ENCODE results near the gene MZF1. TPM values are rescaled to one million over a fixed set of nuclear protein-coding genes. Genes with fewer than 3 reads are reported as not detected.

Gene MZF1
- total and polyA plus RNA-seq, 9 of the 15 experiments (the other 6 are each of a cell fraction or from before 2014, with no cell fraction given): 0.31 to 29.3 (median 11.5) TPM

GRCh38 chr19:58575183-58576041 lies 2.3 kb upstream of the MZF1 start (continued):
- peak; percentile 68; the same call in 1 of the 2 replicates for TF ChIP-seq ZNF407 (IDR thresholded peaks at IDR 0.05; ENCODE audit: low read depth)
- TF ChIP-seq EWSR1 (IDR thresholded peaks at IDR 0.05; ENCODE audit: borderline replicate concordance, low read depth, partially characterized antibody): no peak
- no peak for TF ChIP-seq ZNF445 (CRISPR knock-in tag; IDR thresholded peaks at IDR 0.05; ENCODE audit: low read depth)
- TF ChIP-seq SRSF9 (IDR thresholded peaks at IDR 0.05; ENCODE audit: borderline replicate concordance, low read depth, low read length): no peak
- peak; percentile 96 for TF ChIP-seq CXXC5 (CRISPR knock-in tag; IDR thresholded peaks at IDR 0.05)
- TF ChIP-seq KLF10 (CRISPR knock-in tag; IDR thresholded peaks at IDR 0.05): no peak
- peak; percentile 49 for TF ChIP-seq TBP (optimal IDR thresholded peaks at IDR 0.05; ENCODE audit: low read depth, low read length)
- TF ChIP-seq SP2 (IDR thresholded peaks at IDR 0.05; ENCODE audit: extremely low read depth, low read depth, low read length, poor library complexity, severe bottlenecking): no peak
- TF ChIP-seq ZC3H4 (CRISPR knock-in tag; IDR thresholded peaks at IDR 0.05; ENCODE audit: borderline replicate concordance): no peak
- no peak for TF ChIP-seq ARNT (IDR thresholded peaks at IDR 0.05)
- no peak for TF ChIP-seq TEAD1 (CRISPR knock-in tag; IDR thresholded peaks at IDR 0.05)
- TF ChIP-seq SOX6 (IDR thresholded peaks at IDR 0.05): 0 out of 2 replicates have a peak, but pooled peaks have one; percentile 24
- peak; percentile 99 for TF ChIP-seq CREM (IDR thresholded peaks at IDR 0.05; ENCODE audit: low read depth)
- TF ChIP-seq CEBPG (CRISPR knock-in tag; IDR thresholded peaks at IDR 0.05): peak; percentile 82
- TF ChIP-seq CEBPG (tag; conservative IDR thresholded peaks at IDR 0.05 in 1 of 2, IDR thresholded peaks at IDR 0.05 in 1 of 2): peak; percentile 4 to 72; a peak in 2 of 4 replicates
- TF ChIP-seq WHSC1 (IDR thresholded peaks at IDR 0.05; ENCODE audit: low read length): no peak
- peak; percentile 91 for TF ChIP-seq PCBP1 (IDR thresholded peaks at IDR 0.05; ENCODE audit: low read depth, low read length, poor library complexity, severe bottlenecking)
- TF ChIP-seq PHF8 (IDR thresholded peaks at IDR 0.05; ENCODE audit: borderline replicate concordance, low read length): peak; percentile 79; the same call in 1 of the 2 replicates
- peak; percentile 98 for TF ChIP-seq CREB1 (IDR thresholded peaks at IDR 0.05)
- peak; percentile 98 for TF ChIP-seq CREB1 (CRISPR knock-in tag; IDR thresholded peaks at IDR 0.05)
- peak; percentile 77 for TF ChIP-seq MBD2 (IDR thresholded peaks at IDR 0.05; ENCODE audit: borderline replicate concordance, low read depth)
- TF ChIP-seq ZNF23 (CRISPR knock-in tag; IDR thresholded peaks at IDR 0.05): no peak

All from K562 (cell line).